HG03575 (cell line): ENCODE measurements around the gene SELENOV.
"Not testable (repeated sequence)": the region's sequence is repeated elsewhere in the genome, so short reads cannot be mapped to it uniquely, and the experiment has no call there.

Experiments
- ATAC-seq: cut with Tn5 transposase; IDR thresholded peaks from one replicate; pipeline ENCODE4 v1.9.1; 2021; ENCODE audit not compliant: unreplicated experiment, insufficient number of reproducible peaks, low FRiP score; ENCODE audit errors: extremely low read depth

SELENOV gene

GRCh38 chr19:39514840-39515550 lies at the start of gene SELENOV:
Gene SELENOV, plus strand, starts transcription at chr19:39515139. Its CDS starts 74 bp downstream, at chr19:39515213.
- no peak for ATAC-seq

DNA sequence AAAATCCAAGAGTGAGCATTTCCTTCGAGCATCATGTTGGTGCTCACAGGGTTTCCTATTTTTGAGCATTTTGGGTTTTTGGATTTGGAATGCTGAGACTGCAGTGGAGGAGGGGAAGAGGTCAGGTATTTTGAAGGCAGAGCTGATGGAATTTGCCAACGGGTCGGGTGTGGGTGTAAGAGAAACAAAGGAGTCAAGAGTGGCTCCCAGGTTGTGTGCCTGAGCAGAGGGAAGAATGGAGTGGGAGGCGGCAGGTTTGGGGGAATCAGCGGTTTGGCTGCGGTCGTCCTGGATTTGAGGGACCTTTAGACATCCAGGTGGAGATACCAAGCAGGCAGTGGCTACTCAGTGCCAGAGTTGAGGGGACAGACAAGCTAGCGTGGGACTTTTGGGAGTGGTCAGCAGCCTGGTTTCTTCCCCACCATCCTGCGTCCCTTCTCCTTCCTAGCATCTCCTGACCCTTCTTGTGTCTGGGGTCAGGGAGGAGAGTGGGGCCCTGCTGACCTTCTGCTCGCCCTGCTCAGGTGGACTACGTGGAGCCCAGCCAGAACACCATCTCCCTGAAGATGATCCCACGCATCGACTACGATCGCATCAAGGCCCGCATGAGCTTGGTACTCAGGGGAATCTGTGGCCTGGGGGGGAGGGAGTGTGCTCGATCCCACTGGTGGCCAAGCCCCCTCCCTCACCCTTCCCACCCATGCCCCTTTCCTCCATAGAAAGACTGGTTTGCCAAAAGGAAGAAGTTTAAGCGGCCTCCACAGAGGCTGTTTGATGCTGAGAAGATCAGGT lies 48.8 kb upstream of the SELENOV start:
- ATAC-seq, result no peak

DNA sequence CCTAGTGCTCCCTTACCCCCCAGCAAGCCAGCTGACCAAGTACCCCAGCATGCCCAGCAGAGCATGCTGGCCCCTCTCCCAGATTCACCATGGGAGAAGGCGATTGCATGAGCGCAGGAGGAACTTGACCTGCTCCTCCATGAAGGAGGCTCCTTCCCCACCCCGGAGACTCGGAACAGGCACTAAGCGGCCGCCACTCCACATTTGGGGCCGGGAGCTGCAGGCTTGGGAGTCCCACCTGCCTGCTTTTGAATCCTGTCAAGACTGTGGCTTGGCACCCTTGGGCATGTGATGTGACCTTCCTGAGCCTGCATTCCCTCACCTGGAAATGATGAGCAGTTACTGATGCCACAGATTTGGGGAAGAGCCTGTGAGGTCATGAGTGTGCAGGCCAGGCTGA lies 47.0 kb upstream of the SELENOV start:
- ATAC-seq, result no peak

DNA sequence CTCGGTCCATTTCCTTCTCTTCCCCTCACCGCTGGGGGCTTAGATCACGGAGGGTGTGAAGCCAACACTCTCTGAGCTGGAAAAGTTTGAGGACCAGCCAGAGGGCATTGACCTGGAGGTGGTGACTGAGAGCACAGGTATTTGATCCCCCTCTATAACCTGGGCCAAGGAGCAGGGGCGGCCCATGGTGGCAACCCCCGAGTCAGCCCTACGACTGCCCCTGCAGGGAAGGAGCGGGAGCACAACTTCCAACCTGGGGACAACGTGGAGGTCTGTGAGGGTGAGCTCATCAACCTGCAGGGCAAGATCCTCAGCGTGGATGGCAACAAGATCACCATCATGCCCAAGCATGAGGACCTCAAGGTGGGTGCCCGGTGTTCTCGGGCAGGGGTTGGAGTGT lies 45.9 kb upstream of the SELENOV start:
- no peak for ATAC-seq

GRCh38 chr19:39469567-39469966 lies 45.4 kb upstream of the SELENOV start:
- no peak for ATAC-seq

GRCh38 chr19:39470724-39471339 lies 44.1 kb upstream of the SELENOV start:
- no peak for ATAC-seq

DNA sequence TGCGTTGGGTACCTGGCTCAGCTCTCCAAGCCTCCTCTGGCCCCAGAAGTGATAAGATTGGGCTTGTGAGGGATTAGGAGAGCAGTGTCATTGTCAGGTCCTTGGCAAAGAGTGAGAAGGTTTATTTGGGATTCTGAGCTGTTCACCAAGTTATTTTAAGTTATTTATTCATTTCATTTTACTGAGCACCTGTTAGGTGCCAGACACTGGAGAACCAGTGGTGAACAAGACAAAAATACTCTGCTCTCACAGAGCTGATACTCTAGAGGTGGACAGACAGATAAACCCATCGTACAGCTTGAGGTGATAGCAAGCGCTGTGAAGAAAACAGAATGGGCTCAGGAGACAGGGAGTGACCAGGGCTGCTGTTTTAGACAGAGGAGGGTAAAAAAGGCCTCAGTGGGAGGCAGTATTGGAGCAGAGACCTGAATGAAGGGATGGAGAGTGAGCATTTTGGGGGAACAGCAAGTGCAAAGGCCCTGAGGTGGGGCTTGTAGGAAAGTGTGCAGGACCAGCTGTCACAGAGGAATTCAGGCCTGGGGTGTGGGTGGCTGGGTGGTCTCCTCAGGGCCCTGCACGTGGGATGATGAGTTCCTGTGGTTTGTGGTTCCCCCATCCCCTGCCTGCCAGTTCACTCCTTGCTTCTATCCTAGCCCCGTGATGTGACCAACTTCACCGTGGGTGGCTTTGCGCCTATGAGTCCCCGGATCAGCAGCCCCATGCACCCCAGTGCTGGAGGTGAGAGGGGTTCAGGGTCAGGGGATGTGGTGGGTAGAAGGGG lies 43.0 kb upstream of the SELENOV start:
- no peak for ATAC-seq

DNA sequence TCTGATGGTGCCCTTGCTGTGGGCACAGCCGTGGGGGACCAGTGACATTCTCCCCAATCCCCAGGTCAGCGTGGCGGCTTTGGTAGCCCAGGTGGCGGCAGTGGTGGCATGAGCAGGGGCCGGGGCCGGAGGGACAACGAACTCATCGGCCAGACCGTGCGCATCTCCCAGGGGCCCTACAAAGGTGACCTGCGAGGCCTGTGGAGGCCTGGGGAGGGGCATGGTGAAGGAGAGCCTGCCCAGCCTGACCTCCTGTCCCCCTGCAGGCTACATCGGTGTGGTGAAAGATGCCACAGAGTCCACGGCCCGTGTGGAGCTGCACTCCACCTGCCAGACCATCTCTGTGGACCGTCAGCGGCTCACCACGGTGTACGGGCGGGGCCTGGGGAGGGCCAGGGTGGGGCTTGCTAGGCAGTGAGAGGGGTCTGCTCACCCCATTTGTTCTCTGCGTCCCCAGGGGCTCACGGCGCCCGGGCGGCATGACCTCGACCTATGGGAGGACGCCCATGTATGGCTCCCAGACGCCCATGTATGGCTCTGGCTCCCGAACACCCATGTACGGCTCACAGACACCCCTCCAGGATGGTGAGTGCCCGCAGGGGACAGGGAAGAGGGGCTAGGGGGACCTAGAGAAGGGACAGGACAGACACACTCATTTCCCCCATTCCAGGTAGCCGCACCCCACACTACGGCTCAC lies 42.0 kb upstream of the SELENOV start:
- no peak for ATAC-seq

- no peak for ATAC-seq
These were observed 41.4 kb upstream of the SELENOV start for GRCh38 chr19:39473443-39473960.

DNA sequence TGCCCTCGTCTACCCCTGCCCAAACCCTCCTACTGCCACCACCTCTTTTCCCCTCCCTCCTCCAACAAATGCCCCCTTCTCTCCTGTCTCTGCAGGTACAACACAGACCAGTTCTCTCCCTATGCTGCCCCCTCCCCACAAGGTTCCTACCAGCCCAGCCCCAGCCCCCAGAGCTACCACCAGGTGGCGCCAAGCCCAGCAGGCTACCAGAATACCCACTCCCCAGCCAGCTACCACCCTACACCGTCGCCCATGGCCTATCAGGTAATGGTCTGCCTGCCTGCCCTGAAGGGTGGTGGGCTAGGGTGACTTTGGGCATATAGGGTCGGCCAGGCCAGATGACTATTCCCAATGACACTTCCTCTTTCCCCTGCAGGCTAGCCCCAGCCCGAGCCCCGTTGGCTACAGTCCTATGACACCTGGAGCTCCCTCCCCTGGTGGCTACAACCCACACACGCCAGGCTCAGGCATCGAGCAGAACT lies 40.8 kb upstream of the SELENOV start:
- no peak for ATAC-seq

DNA sequence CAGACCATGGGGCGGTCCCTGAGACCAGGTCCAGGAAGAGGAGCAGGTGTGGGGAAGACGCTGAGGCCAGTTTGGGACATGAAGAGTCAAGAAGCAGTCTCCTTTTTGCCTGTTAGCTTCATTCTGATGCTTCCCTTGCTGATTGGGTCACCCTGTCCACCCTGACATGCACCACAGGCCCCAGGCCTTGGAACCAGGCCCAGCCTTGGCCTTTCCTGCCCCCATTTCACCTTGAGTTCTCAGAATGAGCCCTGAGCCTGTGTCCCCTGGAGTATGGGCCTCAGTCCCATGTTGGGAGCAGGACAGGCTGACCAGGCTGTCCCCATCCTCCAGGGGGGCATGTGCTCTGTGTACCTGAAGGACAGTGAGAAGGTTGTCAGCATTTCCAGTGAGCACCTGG lies 39.2 kb upstream of the SELENOV start:
- no peak for ATAC-seq

DNA sequence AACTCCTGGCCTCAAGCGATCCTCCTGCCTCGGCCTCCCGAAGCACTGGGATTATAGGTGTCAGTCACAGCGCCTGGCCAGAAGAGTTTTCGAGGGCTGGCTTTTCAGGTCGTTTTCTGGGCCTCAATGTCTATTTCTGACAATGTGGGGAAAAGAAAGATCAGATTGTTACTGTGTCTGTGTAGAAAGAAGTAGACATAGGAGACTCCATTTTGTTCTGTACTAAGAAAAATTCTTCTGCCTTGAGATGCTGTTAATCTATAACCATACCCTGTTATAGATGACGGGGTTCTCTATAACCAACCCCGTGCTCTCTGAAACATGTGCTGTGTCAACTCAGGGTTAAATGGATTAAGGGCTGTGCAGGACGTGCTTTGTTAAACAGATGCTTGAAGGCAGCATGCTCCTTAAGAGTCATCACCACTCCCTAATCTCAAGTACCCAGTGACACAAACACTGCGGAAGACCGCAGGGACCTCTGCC lies 35.6 kb upstream of the SELENOV start:
- ATAC-seq, result not testable (repeated sequence)

DNA sequence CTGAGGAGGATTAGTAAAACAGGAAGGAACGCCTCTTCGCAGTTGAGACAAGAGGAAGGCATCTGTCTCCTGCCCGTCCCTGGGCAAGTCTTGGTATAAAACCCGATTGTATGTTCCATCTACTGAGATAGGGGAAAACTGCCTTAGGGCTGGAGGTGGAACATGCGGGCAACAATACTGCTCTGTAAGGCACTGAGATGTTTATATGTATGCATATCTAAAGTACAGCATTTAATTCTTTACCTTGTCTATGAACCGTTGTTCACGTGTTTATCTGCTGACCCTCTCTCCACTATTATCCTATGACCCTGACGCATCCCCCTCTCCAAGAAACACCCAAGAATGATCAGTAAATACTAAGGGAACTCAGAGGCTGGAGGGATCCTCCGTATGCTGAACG lies 35.0 kb upstream of the SELENOV start:
- ATAC-seq, result no peak

- no peak for ATAC-seq
These were observed 34.4 kb upstream of the SELENOV start, which contains the start of gene TIMM50 for GRCh38 chr19:39480337-39481228. Gene TIMM50, plus strand, starts transcription at chr19:39480838. Its CDS starts 16 bp downstream, at chr19:39480854.

GRCh38 chr19:39481229-39481545 lies 33.8 kb upstream of the SELENOV start:
- ATAC-seq, result no peak

- no peak for ATAC-seq
These were observed 33.3 kb upstream of the SELENOV start for GRCh38 chr19:39481676-39482075.

DNA sequence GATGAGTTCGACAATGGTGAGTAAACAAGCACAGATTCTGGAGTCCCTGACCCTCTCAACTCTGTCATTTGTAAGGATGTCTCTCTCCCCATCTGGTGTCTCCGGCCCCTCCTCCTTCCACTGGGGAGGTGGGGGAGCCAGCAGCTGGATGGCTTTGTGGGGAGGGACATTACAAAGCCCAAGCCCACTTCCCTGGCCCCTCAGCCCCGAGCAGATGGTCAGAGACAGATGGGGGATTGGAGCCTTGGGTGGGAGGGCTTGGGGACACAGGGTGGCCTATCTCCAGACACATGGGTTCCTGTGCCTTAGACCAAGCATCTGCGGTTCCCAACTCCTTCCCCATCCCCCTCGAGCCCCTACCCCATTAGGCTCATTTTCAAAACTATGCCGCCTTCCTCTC lies 31.8 kb upstream of the SELENOV start:
- no peak for ATAC-seq
